HepG2 (cell line): ENCODE data around the gene USP32. TPM values are rescaled to one million over a fixed set of nuclear protein-coding genes. Genes with fewer than 3 reads are reported as not detected.

Source experiments
- HOXD1 ChIP-seq: sonication (generic); formaldehyde crosslinking; IDR thresholded peaks from 2 replicates; pipeline ENCODE4 v1.5.0; 2020; ENCODE audit warnings: missing genetic modification reagents
- LRRFIP1 ChIP-seq: sonication (generic); formaldehyde crosslinking; conservative IDR thresholded peaks from 2 replicates; pipeline ENCODE4 v1.4.0; 2020; ENCODE audit warnings: missing genetic modification reagents
- MED1 ChIP-seq: sonication (generic); formaldehyde crosslinking; IDR thresholded peaks from 2 replicates; pipeline ENCODE4 v1.4.0; 2020; ENCODE audit warnings: missing genetic modification reagents
- NFYB ChIP-seq: sonication (generic); formaldehyde crosslinking; IDR thresholded peaks from 2 replicates; pipeline ENCODE4 v1.4.0; 2020; ENCODE audit warnings: missing genetic modification reagents
- NFYC ChIP-seq: IDR thresholded peaks from 2 replicates; pipeline ENCODE4 v1.6.1; 2016; ENCODE audit warnings: missing genetic modification reagents, missing compliant biosample characterization
- NONO ChIP-seq, 2 experiments: fragments of 450-650 bp in 1 of 2; sonication (generic) in 1 of 2; formaldehyde crosslinking in 1 of 2; IDR thresholded peaks in 1 of 2; conservative IDR thresholded peaks in 1 of 2; 2 replicates each; pipeline versions ENCODE4 v1.6.1 to v1.8.0; 2017 to 2022; ENCODE audit warnings: mild to moderate bottlenecking in 1 of 2, missing genetic modification reagents in 1 of 2, moderate library complexity in 1 of 2
- NR1H2 ChIP-seq: sonication (generic); formaldehyde crosslinking; IDR thresholded peaks from 2 replicates; pipeline ENCODE4 v1.8.1; 2022; ENCODE audit warnings: low read depth, missing genetic modification reagents, borderline replicate concordance
- RELA ChIP-seq: sonication (generic); formaldehyde crosslinking; IDR thresholded peaks from 2 replicates; pipeline ENCODE4 v1.4.0; 2020; ENCODE audit warnings: missing genetic modification reagents
- RXRA ChIP-seq: sonication (generic); formaldehyde crosslinking; IDR thresholded peaks from 2 replicates; pipeline ENCODE4 v1.5.1; 2020; ENCODE audit warnings: missing genetic modification reagents
- TRIM24 ChIP-seq: sonication (generic); formaldehyde crosslinking; IDR thresholded peaks from 2 replicates; pipeline ENCODE4 v1.8.0; 2022; ENCODE audit warnings: mild to moderate bottlenecking, missing genetic modification reagents
- TSC22D2 ChIP-seq: sonication (generic); formaldehyde crosslinking; IDR thresholded peaks from 2 replicates; pipeline ENCODE4 v1.5.1; 2020; ENCODE audit warnings: missing genetic modification reagents, mild to moderate bottlenecking, borderline replicate concordance
- ZBTB20 ChIP-seq: sonication (generic); formaldehyde crosslinking; IDR thresholded peaks from 2 replicates; pipeline ENCODE4 v1.8.1; 2023; ENCODE audit warnings: missing genetic modification reagents, low read depth, mild to moderate bottlenecking, borderline replicate concordance
- ZC3H4 ChIP-seq: sonication (generic); formaldehyde crosslinking; IDR thresholded peaks from 2 replicates; pipeline ENCODE4 v1.4.0; 2020; ENCODE audit warnings: missing genetic modification reagents, borderline replicate concordance
- ZNF124 ChIP-seq: sonication (generic); formaldehyde crosslinking; IDR thresholded peaks from 2 replicates; pipeline ENCODE4 v1.4.0; 2020; ENCODE audit warnings: missing genetic modification reagents
- ZNF513 ChIP-seq: sonication (generic); formaldehyde crosslinking; conservative IDR thresholded peaks from 2 replicates; pipeline ENCODE4 v1.5.0; 2020; ENCODE audit warnings: missing genetic modification reagents
- ZNF660 ChIP-seq: sonication (generic); formaldehyde crosslinking; IDR thresholded peaks from 2 replicates; pipeline ENCODE4 v1.5.1; 2020; ENCODE audit warnings: mild to moderate bottlenecking, low read depth, missing genetic modification reagents, borderline replicate concordance
- ZNF784 ChIP-seq: sonication (generic); formaldehyde crosslinking; IDR thresholded peaks from 2 replicates; pipeline ENCODE4 v1.5.1; 2020; ENCODE audit warnings: missing genetic modification reagents, mild to moderate bottlenecking, borderline replicate concordance
- ZNF841 ChIP-seq: sonication (generic); formaldehyde crosslinking; IDR thresholded peaks from 2 replicates; pipeline ENCODE4 v1.8.1; 2023; ENCODE audit warnings: missing genetic modification reagents, borderline replicate concordance
- ZSCAN29 ChIP-seq: sonication (generic); formaldehyde crosslinking; conservative IDR thresholded peaks from 2 replicates; pipeline ENCODE4 v1.4.0; 2020; ENCODE audit warnings: mild to moderate bottlenecking, missing genetic modification reagents
- polyA plus RNA-seq, 8 experiments: library from polyadenylated mRNA; depleted of rRNA in 3 of 8; stranded (reverse) in 7 of 8; unstranded in 1 of 8; fragments of >200 nt; fragmentation: Illumina TruSeq in 4 of 8; extraction: Trizol in 4 of 8; gene quantifications; 2 replicates each; pipeline versions ENCODE4 v1.2.1 to v1.2.3, GENCODE V29; 2011 to 2016; ENCODE audit warnings: low read depth in 4 of 8, missing spikeins in 1 of 8, mixed read lengths in 1 of 8; ENCODE audit not compliant: insufficient read depth in 1 of 8
- total RNA-seq, 5 experiments: library from RNA; depleted of rRNA; stranded (reverse); fragments of >200 nt; fragmentation: Illumina TruSeq; extraction: Trizol; gene quantifications; 2 replicates each; pipeline ENCODE4 v1.2.3, GENCODE V29; 2016; ENCODE audit warnings: low read depth in 1 of 5
- TF ChIP-seq, protein P1 (sequence below): sonication (generic); formaldehyde crosslinking; IDR thresholded peaks from 2 replicates; pipeline ENCODE4 v1.5.1; 2020; ENCODE audit warnings: mild to moderate bottlenecking, missing genetic modification reagents, borderline replicate concordance

Gene USP32
- total and polyA plus RNA-seq, 2 of the 13 experiments (the other 11 are each of a cell fraction or from before 2014, with no cell fraction given): 24.9 to 39.9 TPM

DNA sequence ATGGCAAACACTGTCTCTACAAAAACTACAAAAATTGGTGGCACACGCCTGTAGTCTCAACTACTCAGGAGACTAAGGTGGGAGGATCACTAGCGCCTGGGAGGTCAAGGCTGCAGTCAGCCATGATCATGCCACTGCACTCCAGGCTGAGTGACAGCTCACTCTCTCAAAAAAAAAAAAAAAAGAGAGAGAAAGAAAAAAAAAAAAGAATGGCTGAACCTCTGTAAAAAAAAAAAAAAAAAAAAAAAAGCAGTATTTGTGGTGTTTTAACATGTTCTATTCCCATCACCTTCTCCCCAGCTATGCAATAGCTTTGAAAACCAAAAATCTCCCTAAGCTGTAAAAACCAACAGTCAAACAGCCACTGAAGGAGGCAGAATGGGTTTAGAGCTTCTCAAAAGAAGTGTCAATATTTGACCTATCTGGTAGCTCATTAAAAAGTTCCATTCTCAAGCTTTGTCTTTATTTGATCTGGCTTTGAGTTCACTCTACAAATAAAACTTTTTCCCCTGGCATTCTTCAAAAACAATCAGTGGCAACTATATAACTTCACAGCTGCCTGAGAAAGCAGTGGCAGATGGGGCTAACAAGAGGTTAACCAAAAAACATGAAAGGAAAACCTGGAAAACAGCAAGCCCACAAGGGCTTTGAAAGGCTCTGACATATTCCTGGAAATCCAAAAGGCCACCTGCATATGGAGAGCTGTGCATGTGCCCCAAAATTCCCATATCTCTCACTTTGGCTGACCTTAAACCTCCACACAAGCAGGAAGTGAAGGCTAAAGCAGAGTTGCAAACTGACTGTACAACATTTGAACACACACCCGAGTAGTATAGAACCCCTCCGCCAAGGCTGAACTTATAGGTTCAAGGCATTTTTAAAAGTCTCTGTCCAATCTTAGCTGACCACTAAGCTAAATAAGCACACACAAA, 36.0 kb downstream of the USP32 start (continued):
- TF ChIP-seq RELA (CRISPR knock-in tag) (no peak), NFYB (CRISPR knock-in tag) (no peak), LRRFIP1 (CRISPR knock-in tag) (no peak), ZNF124 (CRISPR knock-in tag) (no peak), ZNF841 (no peak), NONO (IDR thresholded peaks at IDR 0.05) (no peak), NONO (CRISPR knock-in tag; conservative IDR thresholded peaks at IDR 0.05) (0 out of 2 replicates have a peak, but pooled peaks have one; percentile 21), ZSCAN29 (CRISPR knock-in tag) (no peak), RXRA (peak; percentile 63; the same call in 1 of the 2 replicates), HOXD1 (no peak), ZNF784 (CRISPR knock-in tag) (0 out of 2 replicates have a peak, but pooled peaks have one; percentile 41), NR1H2 (CRISPR knock-in tag) (no peak), MED1 (no peak), ZNF660 (CRISPR knock-in tag) (no peak), NFYC (CRISPR knock-in tag) (no peak), TSC22D2 (CRISPR knock-in tag) (no peak), ZNF513 (CRISPR knock-in tag) (no peak), ZC3H4 (CRISPR knock-in tag) (no peak), TRIM24 (no peak), ZBTB20 (CRISPR knock-in tag) (no peak)
- TF ChIP-seq, protein P1, sequence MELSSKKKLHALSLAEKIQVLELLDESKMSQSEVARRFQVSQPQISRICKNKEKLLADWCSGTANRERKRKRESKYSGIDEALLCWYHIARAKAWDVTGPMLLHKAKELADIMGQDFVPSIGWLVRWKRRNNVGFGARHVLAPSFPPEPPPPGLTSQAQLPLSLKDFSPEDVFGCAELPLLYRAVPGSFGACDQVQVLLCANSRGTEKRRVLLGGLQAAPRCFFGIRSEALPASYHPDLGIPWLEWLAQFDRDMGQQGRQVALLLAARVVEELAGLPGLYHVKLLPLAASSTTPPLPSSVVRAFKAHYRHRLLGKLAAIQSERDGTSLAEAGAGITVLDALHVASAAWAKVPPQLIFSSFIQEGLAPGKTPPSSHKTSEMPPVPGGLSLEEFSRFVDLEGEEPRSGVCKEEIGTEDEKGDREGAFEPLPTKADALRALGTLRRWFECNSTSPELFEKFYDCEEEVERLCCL: no peak
